Neural cell (in vitro differentiated cells): ENCODE data around the gene APAF1. TPM values are rescaled to one million over a fixed set of nuclear protein-coding genes. Genes with fewer than 3 reads are reported as not detected.

ENCODE experiments used
- H2AFZ ChIP-seq: fragments of 200-600, 300-800 bp; sonication (generic), shearing (Covaris generic); 2 replicates; pipeline ENCODE4 v1.6.0; 2014; ENCODE audit warnings: low read depth, mild to moderate bottlenecking, antibody characterized with exemption, low read length, moderate library complexity
- H3F3A ChIP-seq: fragments of 200-600 bp; shearing (Covaris generic); 2 replicates; pipeline ENCODE4 v1.6.1; 2016; ENCODE audit warnings: mild to moderate bottlenecking, moderate library complexity, mixed read lengths, antibody characterized with exemption, low read length; ENCODE audit not compliant: insufficient read depth, poor library complexity, severe bottlenecking
- H3K27ac ChIP-seq: fragments of 200-600, 300-800 bp; sonication (generic), shearing (Covaris generic); 2 replicates; pipeline ENCODE4 v1.5.1; 2014; ENCODE audit warnings: mild to moderate bottlenecking, low read length, moderate library complexity
- H3K27me3 ChIP-seq: fragments of 300-800, 200-600 bp; sonication (generic), shearing (Covaris generic); 2 replicates; pipeline ENCODE4 v1.6.0; 2014; ENCODE audit warnings: mild to moderate bottlenecking, low read depth, low read length, moderate library complexity; ENCODE audit not compliant: insufficient read depth
- H3K36me3 ChIP-seq: fragments of 300-800, 200-600 bp; sonication (generic), shearing (Covaris generic); 2 replicates; pipeline ENCODE4 v1.5.1; 2014; ENCODE audit warnings: mild to moderate bottlenecking, antibody characterized with exemption, low read length, moderate library complexity; ENCODE audit not compliant: insufficient read depth
- H3K4me2 ChIP-seq: fragments of 300-800, 200-600 bp; sonication (generic), shearing (Covaris generic); 2 replicates; pipeline ENCODE4 v1.6.0; 2014; ENCODE audit warnings: mild to moderate bottlenecking, low read length
- H3K4me3 ChIP-seq: fragments of 300-800, 200-600 bp; sonication (generic), shearing (Covaris generic); 2 replicates; pipeline ENCODE4 v1.5.1; 2014; ENCODE audit warnings: mild to moderate bottlenecking, low read length, moderate library complexity
- H3K79me2 ChIP-seq: fragments of 200-600 bp; shearing (Covaris generic); replicated peaks from 2 replicates; pipeline ENCODE4 v1.6.0; 2014; ENCODE audit warnings: mild to moderate bottlenecking, low read length, moderate library complexity; ENCODE audit not compliant: insufficient read depth
- H3K9ac ChIP-seq: fragments of 300-800, 200-600 bp; sonication (generic), shearing (Covaris generic); 2 replicates; pipeline ENCODE4 v1.6.1; 2016; ENCODE audit warnings: mild to moderate bottlenecking, low read length, mixed read lengths
- H3K9me2 ChIP-seq: fragments of 200-600 bp; shearing (Covaris generic); 2 replicates; pipeline ENCODE4 v1.6.1; 2016; ENCODE audit warnings: mild to moderate bottlenecking, low read length, mixed read lengths; ENCODE audit not compliant: insufficient read depth
- H3K9me3 ChIP-seq: fragments of 200-600, 300-800 bp; sonication (generic), shearing (Covaris generic); 2 replicates; pipeline ENCODE4 v1.6.1; 2016; ENCODE audit warnings: mild to moderate bottlenecking, mixed run types, low read length, moderate library complexity, mixed read lengths
- H4K20me1 ChIP-seq: fragments of 200-600 bp; shearing (Covaris generic); 2 replicates; pipeline ENCODE4 v1.6.1; 2016; ENCODE audit warnings: mild to moderate bottlenecking, mixed run types; ENCODE audit not compliant: insufficient read depth
- EP300 ChIP-seq: fragments of 450-650 bp; conservative IDR thresholded peaks from 2 replicates; pipeline ENCODE4 v1.6.1; 2014; ENCODE audit warnings: antibody characterized with exemption, mild to moderate bottlenecking, moderate library complexity; ENCODE audit not compliant: poor library complexity, severe bottlenecking
- EZH2 ChIP-seq: fragments of 200-600, 300-800 bp; shearing (Covaris generic), sonication (generic); IDR thresholded peaks from 2 replicates; pipeline ENCODE4 v1.6.1; 2014; ENCODE audit warnings: antibody characterized with exemption, low read length, borderline replicate concordance, mild to moderate bottlenecking; ENCODE audit not compliant: insufficient read depth, poor library complexity, severe bottlenecking
- MXI1 ChIP-seq: fragments of 450-650 bp; conservative IDR thresholded peaks from 2 replicates; pipeline ENCODE4 v1.6.1; 2014; ENCODE audit warnings: antibody characterized with exemption, mild to moderate bottlenecking; ENCODE audit not compliant: poor library complexity, severe bottlenecking
- POLR2AphosphoS5 ChIP-seq: IDR thresholded peaks from 2 replicates; pipeline ENCODE4 v1.6.1; 2012
- RAD21 ChIP-seq: fragments of 450-650 bp; conservative IDR thresholded peaks from 2 replicates; pipeline ENCODE4 v1.6.1; 2014; ENCODE audit warnings: antibody characterized with exemption, mild to moderate bottlenecking, moderate library complexity
- REST ChIP-seq: IDR thresholded peaks from 2 replicates; pipeline ENCODE4 v1.6.1; 2012; ENCODE audit warnings: borderline replicate concordance
- SMC3 ChIP-seq: fragments of 450-650 bp; conservative IDR thresholded peaks from 2 replicates; pipeline ENCODE4 v1.6.1; 2014; ENCODE audit warnings: antibody characterized with exemption, mild to moderate bottlenecking, moderate library complexity; ENCODE audit not compliant: poor library complexity
- TAF1 ChIP-seq: IDR thresholded peaks from 2 replicates; pipeline ENCODE4 v1.6.1; 2012; ENCODE audit warnings: low read depth
- polyA plus RNA-seq: library from polyadenylated mRNA; depleted of rRNA; stranded (reverse); fragments of >200 nt; gene quantifications from 2 replicates; pipeline ENCODE4 v1.2.3, GENCODE V29; 2014
- TF ChIP-seq, protein P1 (sequence below): fragments of 450-650 bp; IDR thresholded peaks from 2 replicates; pipeline ENCODE4 v1.5.1; 2014; ENCODE audit warnings: antibody characterized with exemption, mild to moderate bottlenecking, moderate library complexity; ENCODE audit not compliant: poor library complexity, severe bottlenecking

The APAF1 gene
- polyA plus RNA-seq, 1 donor from 2014 or later: 32.2 TPM

DNA sequence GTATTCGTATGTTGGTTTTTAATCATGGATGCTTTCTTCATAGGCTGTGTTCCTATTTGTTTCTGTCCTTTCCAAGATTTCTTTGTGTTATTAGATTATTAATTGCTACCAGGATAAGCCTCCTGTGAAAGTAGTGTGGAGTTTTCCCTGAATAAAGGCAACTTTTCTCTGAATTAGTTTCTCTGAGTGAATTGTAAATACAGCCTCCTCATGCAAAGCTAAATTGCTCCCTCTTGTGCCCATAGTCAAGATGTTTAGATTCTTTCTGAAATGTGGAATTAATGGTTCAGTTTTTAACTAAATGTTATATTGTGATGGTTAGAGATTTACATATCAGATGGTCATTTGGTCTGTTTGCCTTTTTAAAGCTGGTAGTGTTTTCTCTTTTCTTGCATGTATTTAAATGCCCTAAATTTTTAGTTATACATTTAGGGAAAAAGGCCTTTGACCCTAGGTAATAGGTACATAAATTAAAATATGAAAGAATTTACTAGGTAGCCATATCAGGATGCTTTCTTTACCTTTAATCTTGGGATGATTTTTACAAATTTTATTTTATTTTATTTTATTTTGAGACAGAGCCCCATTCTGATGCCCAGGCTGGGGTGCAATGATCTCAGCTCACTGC, 8.9 kb downstream of the APAF1 start:
- Histone ChIP-seq H3K9ac (no peak overlapping the region), H3K36me3 (no peaks in the 10 kb centered on the region), H4K20me1 (no peaks in the 10 kb centered on the region), H3K9me3 (no peaks in the 10 kb centered on the region), H3K9me2 (no peaks in the 10 kb centered on the region), H3F3A (no peaks in the 10 kb centered on the region), H3K79me2 (no peaks in the 10 kb centered on the region), H3K27me3 (no peaks in the 10 kb centered on the region), H3K4me3 (no peak overlapping the region), H3K27ac (no peak overlapping the region), H2AFZ (no peak overlapping the region), H3K4me2 (no peak overlapping the region)
- TF ChIP-seq RAD21: peak; percentile 80
- TF ChIP-seq REST: no peak
- TF ChIP-seq, protein P1, sequence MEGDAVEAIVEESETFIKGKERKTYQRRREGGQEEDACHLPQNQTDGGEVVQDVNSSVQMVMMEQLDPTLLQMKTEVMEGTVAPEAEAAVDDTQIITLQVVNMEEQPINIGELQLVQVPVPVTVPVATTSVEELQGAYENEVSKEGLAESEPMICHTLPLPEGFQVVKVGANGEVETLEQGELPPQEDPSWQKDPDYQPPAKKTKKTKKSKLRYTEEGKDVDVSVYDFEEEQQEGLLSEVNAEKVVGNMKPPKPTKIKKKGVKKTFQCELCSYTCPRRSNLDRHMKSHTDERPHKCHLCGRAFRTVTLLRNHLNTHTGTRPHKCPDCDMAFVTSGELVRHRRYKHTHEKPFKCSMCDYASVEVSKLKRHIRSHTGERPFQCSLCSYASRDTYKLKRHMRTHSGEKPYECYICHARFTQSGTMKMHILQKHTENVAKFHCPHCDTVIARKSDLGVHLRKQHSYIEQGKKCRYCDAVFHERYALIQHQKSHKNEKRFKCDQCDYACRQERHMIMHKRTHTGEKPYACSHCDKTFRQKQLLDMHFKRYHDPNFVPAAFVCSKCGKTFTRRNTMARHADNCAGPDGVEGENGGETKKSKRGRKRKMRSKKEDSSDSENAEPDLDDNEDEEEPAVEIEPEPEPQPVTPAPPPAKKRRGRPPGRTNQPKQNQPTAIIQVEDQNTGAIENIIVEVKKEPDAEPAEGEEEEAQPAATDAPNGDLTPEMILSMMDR: peak; percentile 79
- peak; percentile 73 for TF ChIP-seq SMC3

DNA sequence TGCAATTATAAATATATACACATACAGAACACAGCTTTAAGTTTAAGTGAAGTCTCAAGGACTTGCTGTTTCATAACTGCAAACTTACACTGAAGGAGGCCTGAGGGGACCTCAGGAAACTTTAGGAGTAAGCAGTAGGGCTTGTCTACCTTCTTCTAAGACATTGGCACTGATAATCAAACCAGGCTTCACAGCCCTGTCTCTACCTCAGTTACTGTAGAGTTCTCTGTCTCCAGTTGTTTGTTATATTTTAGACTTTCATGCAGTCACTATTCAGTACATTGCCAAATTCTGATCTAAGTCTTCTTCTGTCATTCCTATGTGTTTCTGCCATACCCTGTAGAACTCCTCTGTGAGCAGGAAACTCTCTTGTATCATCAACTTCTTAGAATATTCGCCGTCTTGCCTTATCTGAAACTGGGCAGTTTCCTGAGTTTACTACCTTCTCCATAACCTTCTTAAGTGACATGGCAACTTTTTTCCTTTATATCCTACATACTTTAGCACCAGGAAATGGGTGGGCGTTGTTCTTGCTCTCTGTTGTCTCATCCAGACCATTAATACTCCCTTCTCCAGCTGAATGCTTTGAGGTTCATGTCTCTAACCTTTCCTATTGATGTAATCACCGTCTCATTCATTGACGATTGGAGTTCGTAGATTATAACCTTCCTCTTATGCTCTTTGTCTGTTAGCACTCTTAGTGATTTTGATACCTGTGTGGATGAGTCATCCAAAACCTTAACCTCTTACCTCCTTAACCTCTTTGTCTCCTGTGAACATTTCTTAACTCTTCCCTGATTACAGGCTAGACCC, 11.4 kb downstream of the APAF1 start:
- no peaks in the 10 kb centered on the region for H3F3A ChIP-seq
- no peaks in the 10 kb centered on the region for H3K9me2 ChIP-seq
- no peak overlapping the region for H3K4me2 ChIP-seq
- H2AFZ ChIP-seq: no peak overlapping the region
- no peaks in the 10 kb centered on the region for H3K27me3 ChIP-seq
- no peak overlapping the region for H3K4me3 ChIP-seq
- TF ChIP-seq RAD21 (no peak), POLR2AphosphoS5 (no peak), TAF1 (no peak)
- no peaks in the 10 kb centered on the region for H3K36me3 ChIP-seq
- H4K20me1 ChIP-seq: no peaks in the 10 kb centered on the region
- no peaks in the 10 kb centered on the region for H3K79me2 ChIP-seq
- H3K27ac ChIP-seq: no peak overlapping the region
- no peak overlapping the region for H3K9ac ChIP-seq
- no peaks in the 10 kb centered on the region for H3K9me3 ChIP-seq

- Histone ChIP-seq H3K27ac (no peak overlapping the region), H3K9me3 (no peaks in the 10 kb centered on the region), H3K4me3 (no peak overlapping the region), H3K79me2 (no peaks in the 10 kb centered on the region), H4K20me1 (no peaks in the 10 kb centered on the region), H3K36me3 (peaks cover 3% of the 10 kb centered on the region), H3K9ac (no peak overlapping the region), H3K4me2 (no peak overlapping the region), H3K27me3 (no peaks in the 10 kb centered on the region), H3F3A (no peaks in the 10 kb centered on the region), H3K9me2 (no peaks in the 10 kb centered on the region), H2AFZ (no peak overlapping the region)
- TF ChIP-seq, protein P1: no peak
- TF ChIP-seq RAD21 (no peak), TAF1 (no peak), REST (no peak), SMC3 (no peak), MXI1 (no peak), POLR2AphosphoS5 (no peak), EP300 (no peak), EZH2 (no peak)
These were observed 15.4 kb downstream of the APAF1 start for GRCh38 chr12:98660521-98660920.
